Hepatocyte (in vitro differentiated cells): ENCODE measurements around the gene TUBGCP4.

ENCODE experiments used
- EZH2 ChIP-seq: fragments of 200-600 bp; sonication (generic); IDR thresholded peaks from 2 replicates; pipeline ENCODE4 v1.6.1; 2016; ENCODE audit warnings: antibody characterized with exemption, mild to moderate bottlenecking, borderline replicate concordance
- EZH2phosphoT487 ChIP-seq: fragments of 200-600 bp; sonication (generic); IDR thresholded peaks from one replicate; pipeline ENCODE4 v1.6.1; 2018; ENCODE audit warnings: antibody characterized with exemption, mild to moderate bottlenecking, low read depth, moderate library complexity; ENCODE audit not compliant: unreplicated experiment, severe bottlenecking
- TF ChIP-seq, protein P1 (sequence below): fragments of 200-600 bp; sonication (generic); IDR thresholded peaks from 2 replicates; pipeline ENCODE4 v1.5.1; 2016; ENCODE audit warnings: antibody characterized with exemption, mild to moderate bottlenecking; ENCODE audit not compliant: poor library complexity

DNA sequence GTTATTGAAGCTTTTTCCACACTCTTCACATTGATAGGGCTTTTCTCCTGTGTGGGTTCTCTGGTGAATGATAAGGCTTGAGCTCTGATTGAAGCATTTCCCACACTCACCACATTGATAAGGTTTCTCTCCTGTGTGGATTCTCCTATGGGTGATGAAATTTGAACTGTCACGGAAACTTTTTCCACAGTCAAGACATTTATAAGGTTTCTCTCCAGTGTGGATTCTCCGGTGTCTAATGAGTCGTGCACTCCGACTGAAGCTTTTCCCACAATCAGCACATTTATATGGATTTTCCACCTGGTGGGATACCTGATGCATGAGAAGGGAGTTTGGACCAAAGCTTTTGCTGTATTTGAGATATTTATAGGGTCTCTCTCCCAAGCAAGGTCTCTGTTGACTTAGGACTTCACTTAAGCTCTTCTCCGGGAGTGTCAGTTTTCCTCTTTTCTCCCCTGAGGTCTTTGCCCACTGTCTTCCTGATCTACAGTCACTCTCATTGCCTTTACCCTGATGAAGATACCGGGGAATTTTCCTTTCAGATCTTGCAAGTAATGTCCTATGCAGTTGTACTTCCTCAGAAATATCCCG lies 9.5 kb upstream of the TUBGCP4 start:
- TF ChIP-seq, protein P1, sequence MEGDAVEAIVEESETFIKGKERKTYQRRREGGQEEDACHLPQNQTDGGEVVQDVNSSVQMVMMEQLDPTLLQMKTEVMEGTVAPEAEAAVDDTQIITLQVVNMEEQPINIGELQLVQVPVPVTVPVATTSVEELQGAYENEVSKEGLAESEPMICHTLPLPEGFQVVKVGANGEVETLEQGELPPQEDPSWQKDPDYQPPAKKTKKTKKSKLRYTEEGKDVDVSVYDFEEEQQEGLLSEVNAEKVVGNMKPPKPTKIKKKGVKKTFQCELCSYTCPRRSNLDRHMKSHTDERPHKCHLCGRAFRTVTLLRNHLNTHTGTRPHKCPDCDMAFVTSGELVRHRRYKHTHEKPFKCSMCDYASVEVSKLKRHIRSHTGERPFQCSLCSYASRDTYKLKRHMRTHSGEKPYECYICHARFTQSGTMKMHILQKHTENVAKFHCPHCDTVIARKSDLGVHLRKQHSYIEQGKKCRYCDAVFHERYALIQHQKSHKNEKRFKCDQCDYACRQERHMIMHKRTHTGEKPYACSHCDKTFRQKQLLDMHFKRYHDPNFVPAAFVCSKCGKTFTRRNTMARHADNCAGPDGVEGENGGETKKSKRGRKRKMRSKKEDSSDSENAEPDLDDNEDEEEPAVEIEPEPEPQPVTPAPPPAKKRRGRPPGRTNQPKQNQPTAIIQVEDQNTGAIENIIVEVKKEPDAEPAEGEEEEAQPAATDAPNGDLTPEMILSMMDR, result no peak
- TF ChIP-seq EZH2phosphoT487 (no peak), EZH2 (no peak)
